Common myeloid progenitor, CD34-positive (primary cell): ENCODE results near the gene TIMD4.

Experiments
- CTCF ChIA-PET: fragments of 350-600 bp; sonication (Branson Sonifier 250); formaldehyde crosslinking; loops from one replicate; lab custom pipeline; 2021; ENCODE audit warnings: antibody characterized with exemption; lab: Charles Lee
- POLR2A ChIA-PET: fragments of 350-600 bp; sonication (Branson Sonifier 250); formaldehyde crosslinking; loops from one replicate; lab custom pipeline; 2021; ENCODE audit warnings: antibody characterized with exemption; lab: Charles Lee
- DNase-seq, 3 donors: peaks; one replicate each; pipeline versions ENCODE4 v3.0.0 to v3.0.0-alpha.2; 2013
- H3K27ac ChIP-seq, 2 experiments: 1 replicate in 1 of 2; 2 replicates in 1 of 2; pipeline ENCODE4 v1.7.0; 2013; ENCODE audit warnings: inconsistent platforms in 2 of 2, low read length in 2 of 2, mild to moderate bottlenecking in 2 of 2, low read depth in 1 of 2, moderate library complexity in 1 of 2; ENCODE audit not compliant: severe bottlenecking in 2 of 2, insufficient read depth in 1 of 2, poor library complexity in 1 of 2
- H3K27me3 ChIP-seq, 5 experiments: replicated peaks in 2 of 5; 1 replicate in 3 of 5; 2 replicates in 2 of 5; pipeline versions ENCODE4 v1.6.1 to v1.7.0; 2013; ENCODE audit warnings: low read length in 4 of 5, mild to moderate bottlenecking in 2 of 5, moderate library complexity in 2 of 5, inconsistent platforms in 1 of 5; ENCODE audit not compliant: insufficient read depth in 5 of 5, control insufficient read depth in 4 of 5
- H3K36me3 ChIP-seq, 4 experiments: 1 replicate in 2 of 4; 2 replicates in 2 of 4; pipeline versions ENCODE4 v1.6.1 to v1.7.0; 2013; ENCODE audit warnings: low read length in 3 of 4, control low read depth in 1 of 4, mild to moderate bottlenecking in 1 of 4; ENCODE audit not compliant: control insufficient read depth in 4 of 4, insufficient read depth in 4 of 4
- H3K4me1 ChIP-seq, 4 experiments: 1 replicate in 3 of 4; 2 replicates in 1 of 4; pipeline versions ENCODE4 v1.6.1 to v1.7.1; 2013; ENCODE audit warnings: low read length in 3 of 4, mild to moderate bottlenecking in 3 of 4, control low read depth in 1 of 4, inconsistent platforms in 1 of 4, moderate library complexity in 1 of 4; ENCODE audit not compliant: control insufficient read depth in 4 of 4, insufficient read depth in 4 of 4; ENCODE audit errors: control extremely low read depth in 1 of 4
- H3K4me3 ChIP-seq, 7 experiments: 1 replicate in 4 of 7; 2 replicates in 3 of 7; pipeline versions ENCODE4 v1.5.1 to v1.7.0; 2013; ENCODE audit warnings: mild to moderate bottlenecking in 7 of 7, low read length in 6 of 7, moderate library complexity in 6 of 7, inconsistent platforms in 2 of 7, low read depth in 2 of 7, control low read depth in 1 of 7; ENCODE audit not compliant: insufficient read depth in 4 of 7, control insufficient read depth in 1 of 7; ENCODE audit errors: extremely low read depth in 1 of 7
- H3K9me3 ChIP-seq, 5 experiments: 1 replicate in 4 of 5; 2 replicates in 1 of 5; pipeline versions ENCODE4 v1.6.1 to v1.7.1; 2013; ENCODE audit warnings: low read length in 4 of 5, mild to moderate bottlenecking in 2 of 5, inconsistent platforms in 1 of 5, low read depth in 1 of 5, moderate library complexity in 1 of 5; ENCODE audit not compliant: control insufficient read depth in 4 of 5, insufficient read depth in 2 of 5; ENCODE audit errors: control extremely low read depth in 1 of 5
- WGBS: methylation state at CpG from one replicate; pipeline ENCODE4 v1.1.5; 2013; ENCODE audit not compliant: insufficient coverage; 5-methylcytosine and 5-hydroxymethylcytosine counted together

The TIMD4 gene

DNA sequence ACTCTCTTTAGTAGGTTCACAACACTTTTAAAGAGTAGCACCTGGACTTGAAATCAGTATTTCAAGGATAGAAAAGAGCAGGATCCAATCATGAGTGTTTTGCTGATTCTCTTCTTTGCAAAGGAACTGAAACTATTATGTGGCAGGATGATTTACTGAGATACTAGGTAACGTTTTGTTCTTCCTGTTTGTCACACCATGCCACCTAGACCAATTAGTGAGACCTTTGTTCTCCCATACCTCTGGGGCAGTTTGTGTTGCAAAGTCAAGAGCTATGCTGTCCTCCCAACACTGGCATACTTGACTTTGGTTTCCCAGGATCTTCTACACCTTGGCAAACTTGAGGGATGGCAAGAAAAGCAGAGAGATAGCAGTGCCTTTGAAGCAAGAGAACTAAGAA is 69.5 kb downstream of the TIMD4 start:
- ChIA-PET CTCF (no interaction called here), POLR2A (no interaction called here)
- DNase-seq, result no peak
- no peak overlapping the region for H3K4me3 ChIP-seq
- H3K9me3 ChIP-seq, result no peaks in the 10 kb centered on the region
- peaks cover 0 to 4% (median 0%) of the 10 kb centered on the region in 5 experiments for H3K27me3 ChIP-seq
- no peaks in the 10 kb centered on the region for H3K4me1 ChIP-seq
- no peak overlapping the region for H3K27ac ChIP-seq
- WGBS, result 20% methylated on average over 1 of the region's 1 CpG
- no peaks in the 10 kb centered on the region for H3K36me3 ChIP-seq

DNA sequence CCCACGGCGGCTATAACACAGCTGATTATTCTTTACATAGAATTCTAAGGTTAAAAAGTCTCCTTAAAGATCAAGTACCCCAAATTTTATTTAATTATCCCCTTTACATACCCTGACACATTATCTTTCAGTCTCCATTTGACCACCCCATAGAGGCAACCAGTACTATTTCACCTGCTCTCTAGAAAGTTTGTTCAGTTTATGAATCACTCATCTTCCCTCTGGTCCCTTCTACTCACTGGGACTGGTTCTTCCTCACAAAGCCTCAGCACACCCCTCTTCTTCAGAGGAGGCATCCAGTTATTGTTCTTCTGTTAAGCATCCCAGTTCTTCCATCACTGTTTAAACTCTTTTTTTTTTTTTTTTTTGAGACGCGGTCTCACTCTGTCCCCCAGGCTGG is 70.2 kb downstream of the TIMD4 start:
- H3K4me1 ChIP-seq, result no peaks in the 10 kb centered on the region
- H3K27ac ChIP-seq, result no peak overlapping the region
- WGBS, result no CpG with 5 or more reads among the region's 4 CpGs
- H3K9me3 ChIP-seq, result no peaks in the 10 kb centered on the region
- H3K27me3 ChIP-seq, result peaks cover 0 to 4% (median 0%) of the 10 kb centered on the region in 5 experiments
- ChIA-PET CTCF (no interaction called here), POLR2A (no interaction called here)
- H3K36me3 ChIP-seq, result no peaks in the 10 kb centered on the region
- no peak overlapping the region for H3K4me3 ChIP-seq
- no peak for DNase-seq

DNA sequence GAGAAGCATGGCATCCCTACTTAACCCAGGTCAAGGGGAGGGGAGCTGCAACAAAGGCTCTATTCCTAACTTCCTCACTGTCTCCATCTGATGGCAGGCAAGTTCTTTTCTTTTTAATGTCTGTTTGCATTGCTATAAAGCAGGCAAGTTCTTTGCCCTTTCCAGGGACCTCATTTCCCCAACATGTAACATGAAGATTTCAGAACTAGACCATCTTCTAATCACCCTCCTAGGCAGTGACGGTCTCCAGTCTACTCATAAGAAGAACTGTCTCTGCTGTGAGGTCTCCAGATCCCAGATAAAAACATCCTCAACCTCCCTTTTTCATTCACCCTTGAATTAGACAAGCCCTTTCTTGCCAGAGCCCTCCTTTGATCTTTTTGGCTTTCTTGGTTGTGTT is 70.8 kb downstream of the TIMD4 start:
- H3K36me3 ChIP-seq, result no peaks in the 10 kb centered on the region
- 93% methylated on average over 1 of the region's 1 CpG for WGBS
- no peaks in the 10 kb centered on the region for H3K4me1 ChIP-seq
- no peak for DNase-seq
- peaks cover 0 to 4% (median 0%) of the 10 kb centered on the region in 5 experiments for H3K27me3 ChIP-seq
- H3K27ac ChIP-seq, result no peak overlapping the region
- CTCF ChIA-PET, result no interaction called here
- H3K4me3 ChIP-seq, result no peak overlapping the region
- H3K9me3 ChIP-seq, result no peaks in the 10 kb centered on the region
- POLR2A ChIA-PET, result no interaction called here

DNA sequence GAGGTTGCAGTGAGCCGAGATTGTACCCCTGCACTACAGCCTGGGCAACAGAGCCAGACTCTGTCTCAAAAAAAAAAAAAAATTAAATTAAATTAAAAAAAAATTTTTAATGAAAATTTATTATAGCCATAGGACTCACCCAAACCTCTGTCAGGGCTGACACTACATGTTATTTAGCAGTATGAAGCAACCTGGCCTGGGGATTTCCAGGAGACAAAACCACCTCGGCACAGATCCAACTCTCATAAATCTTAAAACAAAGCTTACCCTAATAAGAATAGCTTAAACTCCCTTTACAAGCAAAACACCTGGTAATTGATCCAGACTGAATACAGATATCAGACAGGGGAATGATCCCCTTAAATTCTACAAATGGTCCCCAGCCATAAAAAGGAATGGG is 74.5 kb downstream of the TIMD4 start:
- peak in 2 of 3 donors; percentile 23 to 43 for DNase-seq

DNA sequence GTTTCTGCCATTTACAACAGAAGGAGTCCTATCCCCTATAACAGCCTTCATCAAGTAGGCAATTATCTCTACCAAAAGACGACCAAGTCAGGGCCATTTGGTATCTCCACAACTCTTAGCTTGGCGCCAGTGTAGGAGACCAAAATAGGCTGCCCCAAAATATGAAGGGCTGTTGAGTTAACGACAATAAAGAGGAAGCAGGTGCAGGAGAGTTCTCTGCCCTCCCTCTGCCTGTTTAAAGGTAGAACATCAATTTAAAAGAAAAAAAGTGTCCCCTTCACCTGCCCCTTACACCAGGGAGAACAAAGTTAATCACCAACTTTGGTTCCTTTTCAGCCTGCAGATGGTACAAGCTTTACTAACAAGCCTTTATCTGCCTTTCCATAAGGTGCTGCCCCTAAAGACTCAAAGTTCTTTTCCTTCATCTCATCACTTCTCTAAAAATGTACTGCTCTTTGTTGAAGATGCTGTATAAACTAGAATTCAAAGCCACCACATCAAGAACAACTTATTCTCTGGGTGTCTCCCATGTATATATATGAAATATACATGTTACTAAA is 79.6 kb downstream of the TIMD4 start:
- H3K27ac ChIP-seq, result no peak overlapping the region
- H3K4me3 ChIP-seq, result no peak overlapping the region
- no peaks in the 10 kb centered on the region for H3K36me3 ChIP-seq
- H3K27me3 ChIP-seq, result peaks cover 0 to 3% (median 0%) of the 10 kb centered on the region in 5 experiments
- ChIA-PET CTCF (no interaction called here), POLR2A (no interaction called here)
- WGBS, result 48% methylated on average over 3 of the region's 3 CpGs
- DNase-seq, result no peak
- H3K9me3 ChIP-seq, result no peaks in the 10 kb centered on the region
- H3K4me1 ChIP-seq, result no peaks in the 10 kb centered on the region

More for the DNA sequence above, 74.5 kb downstream of the TIMD4 start:
- H3K4me3 ChIP-seq, result no peak overlapping the region
- no peaks in the 10 kb centered on the region for H3K4me1 ChIP-seq
- ChIA-PET CTCF (interaction anchor here (0.7 kb wide), 1 partner anchor 26 kb away, joined by 3 read pairs; no protein-coding TSS in a partner anchor), POLR2A (no interaction called here)
- peaks cover 0 to 6% (median 0%) of the 10 kb centered on the region in 5 experiments for H3K27me3 ChIP-seq
- H3K36me3 ChIP-seq, result no peaks in the 10 kb centered on the region
- no peaks in the 10 kb centered on the region for H3K9me3 ChIP-seq
- H3K27ac ChIP-seq, result no peak overlapping the region
- WGBS, result 83% methylated on average over 1 of the region's 2 CpGs

DNA sequence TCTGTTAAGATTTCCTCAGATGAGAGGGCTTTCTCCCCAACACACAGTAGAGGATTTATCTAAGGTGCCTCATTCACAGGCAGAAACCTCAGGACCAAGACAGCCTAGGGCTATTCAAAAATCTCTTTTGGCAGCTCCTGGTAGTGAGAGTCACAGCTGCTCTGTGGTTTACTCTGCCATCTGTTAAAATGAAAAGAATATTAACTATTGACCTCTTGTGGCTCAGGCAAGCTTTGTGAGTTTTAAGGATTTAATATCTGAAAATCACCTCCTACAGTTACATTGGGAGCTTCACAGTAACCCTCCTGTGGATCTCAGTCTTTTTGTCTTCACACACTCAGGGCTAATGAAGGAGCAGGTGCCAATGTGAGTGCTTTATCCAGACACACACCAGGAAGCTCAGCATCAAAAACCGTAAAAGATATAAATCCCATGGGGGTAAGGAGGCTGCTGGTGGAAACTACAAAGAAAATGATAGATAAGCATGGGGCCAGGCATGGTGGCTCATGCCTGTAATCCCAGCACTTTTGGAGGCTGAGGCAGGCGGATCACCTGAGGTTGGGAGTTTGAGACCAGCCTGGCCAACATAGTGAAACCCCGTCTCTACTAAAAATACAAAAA is 83.3 kb downstream of the TIMD4 start:
- DNase-seq, result no peak
- Histone ChIP-seq H3K27me3 (no peaks in the 10 kb centered on the region), H3K27ac (no peak overlapping the region), H3K36me3 (no peaks in the 10 kb centered on the region), H3K9me3 (no peaks in the 10 kb centered on the region), H3K4me3 (no peak overlapping the region), H3K4me1 (no peaks in the 10 kb centered on the region)
- CTCF ChIA-PET, result interaction anchor here (1.1 kb wide), 1 partner anchor 9 kb away, joined by 3 read pairs; no protein-coding TSS in a partner anchor
- WGBS, result 100% methylated on average over 1 of the region's 3 CpGs
- POLR2A ChIA-PET, result no interaction called here

DNA sequence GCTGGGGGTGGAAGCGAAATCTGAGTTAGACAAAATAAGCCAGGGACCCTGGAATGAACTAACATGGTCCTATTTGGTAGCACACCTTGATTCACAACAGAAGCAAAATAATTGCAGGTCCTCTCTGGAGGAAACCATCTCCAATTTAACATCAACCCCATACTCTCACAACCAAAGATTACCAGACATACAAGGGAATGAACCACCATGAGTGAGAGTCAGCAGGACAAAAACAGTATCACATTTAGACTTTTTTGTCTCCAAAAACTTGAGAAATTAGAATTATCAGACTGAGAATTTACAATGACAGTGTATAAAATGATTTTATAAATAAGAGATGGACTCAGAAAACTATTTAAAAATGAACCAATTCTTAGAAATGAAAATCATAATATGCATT is 91.8 kb downstream of the TIMD4 start:
- peaks cover 0 to 6% (median 3%) of the 10 kb centered on the region in 5 experiments for H3K9me3 ChIP-seq
- H3K36me3 ChIP-seq, result no peaks in the 10 kb centered on the region
- ChIA-PET CTCF (no interaction called here), POLR2A (no interaction called here)
- no peak for DNase-seq
- H3K27me3 ChIP-seq, result peaks cover 0 to 2% (median 0%) of the 10 kb centered on the region in 5 experiments
- H3K4me3 ChIP-seq, result no peak overlapping the region
- 88% methylated on average over 1 of the region's 1 CpG for WGBS
- H3K27ac ChIP-seq, result no peak overlapping the region
- H3K4me1 ChIP-seq, result no peaks in the 10 kb centered on the region
